GM12873 (cell line): ENCODE measurements around the gene POLR2E.

ENCODE experiments used
- CTCF ChIP-seq: IDR thresholded peaks from 2 replicates; pipeline ENCODE4 v1.5.1; 2012; ENCODE audit warnings: low read depth, mild to moderate bottlenecking, moderate library complexity, low read length, control low read depth; ENCODE audit not compliant: insufficient read depth; ENCODE audit errors: missing control alignments

Gene POLR2E

GRCh38 chr19:1118999-1119398 is 23.8 kb upstream of the POLR2E start:
- no peak for TF ChIP-seq CTCF

GRCh38 chr19:1117654-1118053 is 22.5 kb upstream of the POLR2E start:
- no peak for TF ChIP-seq CTCF

- no peak for TF ChIP-seq CTCF
Observed at GRCh38 chr19:1116726-1117581, 21.8 kb upstream of the POLR2E start.

- TF ChIP-seq CTCF, result no peak
Observed at GRCh38 chr19:1115646-1116420, 20.7 kb upstream of the POLR2E start.

GRCh38 chr19:1113986-1114483 is 18.9 kb upstream of the POLR2E start:
- TF ChIP-seq CTCF, result no peak

- TF ChIP-seq CTCF, result peak; percentile 90
Observed at GRCh38 chr19:1113030-1113985, 18.1 kb upstream of the POLR2E start.
